Stomach (tissue), 9 donors: ENCODE measurements around the gene ATOH8. TPM values are rescaled to one million over a fixed set of nuclear protein-coding genes. Genes with fewer than 3 reads are reported as not detected.

Experiments used
- DNase-seq, 2 donors: peaks; one replicate each; pipeline versions ENCODE4 v3.0.0 to v3.0.0-alpha.2; 2013 to 2019
- H3K27ac ChIP-seq, 5 donors: fragments of 200-600 bp in 4 of 5; sonication (generic) in 4 of 5; one replicate each; pipeline ENCODE4 v1.5.1; 2013 to 2019; ENCODE audit warnings: mild to moderate bottlenecking in 1 of 5, moderate library complexity in 1 of 5
- H3K27me3 ChIP-seq, 3 donors: fragments of 200-600 bp; sonication (generic); one replicate each; pipeline ENCODE4 v1.5.1; 2017 to 2019; ENCODE audit warnings: mixed run types in 1 of 3
- H3K36me3 ChIP-seq, 4 donors: fragments of 200-600 bp; sonication (generic); 1 replicate in 3 of 4; 2 replicates in 1 of 4; pipeline ENCODE4 v1.5.1; 2016 to 2019
- H3K4me1 ChIP-seq, 4 donors: fragments of 200-600 bp; sonication (generic); one replicate each; pipeline ENCODE4 v1.5.1; 2016 to 2019
- H3K4me3 ChIP-seq, 4 donors: fragments of 200-600 bp; sonication (generic) in 3 of 4; one replicate each; pipeline ENCODE4 v1.5.1; 2016 to 2019; ENCODE audit warnings: mild to moderate bottlenecking in 1 of 4
- H3K9me3 ChIP-seq, 4 donors: fragments of 200-600 bp; sonication (generic); one replicate each; pipeline ENCODE4 v1.5.1; 2016 to 2019
- CTCF ChIP-seq, 7 experiments: fragments of 450-650 bp in 4 of 7; fragments of 200-600 bp in 3 of 7; sonication (generic) in 3 of 7; IDR thresholded peaks; one replicate each; pipeline ENCODE4 v1.5.1; 2016 to 2019; ENCODE audit warnings: antibody characterized with exemption in 7 of 7, control low read depth in 2 of 7, mild to moderate bottlenecking in 1 of 7
- EP300 ChIP-seq: sonication (generic); formaldehyde crosslinking; IDR thresholded peaks from one replicate; pipeline ENCODE4 v1.6.1; 2017; ENCODE audit warnings: antibody characterized with exemption
- POLR2A ChIP-seq, 4 donors: fragments of 450-650 bp; IDR thresholded peaks; one replicate each; pipeline ENCODE4 v1.6.1; 2016; ENCODE audit warnings: antibody characterized with exemption in 4 of 4, control low read depth in 2 of 4, mild to moderate bottlenecking in 1 of 4, moderate library complexity in 1 of 4
- POLR2AphosphoS5 ChIP-seq, 3 donors: sonication (generic); formaldehyde crosslinking; IDR thresholded peaks; one replicate each; pipeline ENCODE4 v1.6.1; 2016; ENCODE audit warnings: antibody characterized with exemption in 3 of 3
- WGBS, 5 donors: extraction: QIAGEN DNeasy Blood & Tissue Kit in 3 of 5; methylation state at CpG; one replicate each; pipeline versions ENCODE4 v1.1.5 to v1.1.7; 2013 to 2018; 5-methylcytosine and 5-hydroxymethylcytosine counted together
- intact Hi-C: fragments of 100-400 bp; cut with DNase I; formaldehyde crosslinking; loops from one replicate; pipeline ENCODE4 v1.15.1; 2023; ENCODE audit warnings: low total_unique reads
- polyA plus RNA-seq, 3 donors: library from polyadenylated mRNA; stranded (reverse); fragments of 200-250 nt; gene quantifications; one replicate each; pipeline ENCODE4 v1.2.3, GENCODE V29; 2013
- total RNA-seq, 5 donors: library from RNA; depleted of rRNA; stranded (reverse); fragments of >200 nt; gene quantifications; one replicate each; pipeline versions ENCODE4 v1.1.0 to v1.2.3, GENCODE V29; 2014 to 2016
- donor health status: healthy with polysubstance abuse.
- donor health status: Bipolar disorder and iron deficiency.
- donor health status: healthy.

Gene ATOH8
- total and polyA plus RNA-seq, 8 donors = 2.3 to 23.2 (median 13.3) TPM

- H3K36me3 ChIP-seq = no peaks in the 10 kb centered on the region
- peaks cover 0 to 7% (median 0%) of the 10 kb centered on the region in 3 donors for H3K27me3 ChIP-seq
- H3K27ac ChIP-seq = peak overlapping the region in 1 of 5 donors; percentile 71
- peaks cover 0 to 7% (median 3%) of the 10 kb centered on the region in 4 donors for H3K9me3 ChIP-seq
- TF ChIP-seq POLR2AphosphoS5 (IDR thresholded peaks at IDR 0.05) = no peak
- no peak for TF ChIP-seq POLR2A (IDR thresholded peaks at IDR 0.05)
- TF ChIP-seq CTCF (IDR thresholded peaks at IDR 0.05) = no peak
- TF ChIP-seq EP300 = no peak
- WGBS, 5 donors = 84 to 92% (median 88%) methylated on average over 13 of the region's 13 CpGs
- intact Hi-C loops = no loop called here
- no peak for DNase-seq
- H3K4me1 ChIP-seq = peaks cover 32 to 55% (median 48%) of the 10 kb centered on the region in 4 donors
- H3K4me3 ChIP-seq = no peak overlapping the region
Observed at GRCh38 chr2:85797263-85797660, 43.5 kb downstream of the ATOH8 start.

GRCh38 chr2:85797921-85798320, 44.1 kb downstream of the ATOH8 start:
- DNase-seq = no peak
- no peak overlapping the region for H3K27ac ChIP-seq
- intact Hi-C loops = no loop called here
- no peak overlapping the region for H3K4me3 ChIP-seq
- 56 to 74% (median 67%) methylated on average over 6 of the region's 6 CpGs for WGBS, 5 donors
- no peaks in the 10 kb centered on the region for H3K36me3 ChIP-seq
- H3K27me3 ChIP-seq = peaks cover 0 to 7% (median 0%) of the 10 kb centered on the region in 3 donors
- H3K9me3 ChIP-seq = peaks cover 0 to 7% (median 3%) of the 10 kb centered on the region in 4 donors
- peaks cover 30 to 48% (median 41%) of the 10 kb centered on the region in 4 donors for H3K4me1 ChIP-seq
- TF ChIP-seq CTCF (IDR thresholded peaks at IDR 0.05) = peak in 3 of 7 experiments; percentile 23 to 58 (median 46)
- no peak for TF ChIP-seq EP300

- H3K27me3 ChIP-seq = peaks cover 0 to 7% (median 0%) of the 10 kb centered on the region in 3 donors
- intact Hi-C loops = no loop called here
- no peak for TF ChIP-seq POLR2A (IDR thresholded peaks at IDR 0.05)
- no peak for TF ChIP-seq EP300
- no peak for TF ChIP-seq POLR2AphosphoS5 (IDR thresholded peaks at IDR 0.05)
- no peak for TF ChIP-seq CTCF (IDR thresholded peaks at IDR 0.05)
- DNase-seq = peak in 1 of 2 donors; percentile 50
- H3K9me3 ChIP-seq = peaks cover 0 to 7% (median 3%) of the 10 kb centered on the region in 4 donors
- peaks cover 19 to 33% (median 27%) of the 10 kb centered on the region in 4 donors for H3K4me1 ChIP-seq
- 57 to 73% (median 65%) methylated on average over 7 to 11 of the region's 11 CpGs for WGBS, 5 donors
- no peaks in the 10 kb centered on the region for H3K36me3 ChIP-seq
- H3K27ac ChIP-seq = no peak overlapping the region
- H3K4me3 ChIP-seq = no peak overlapping the region
Observed at GRCh38 chr2:85799215-85799956, 45.6 kb downstream of the ATOH8 start.

GRCh38 chr2:85800586-85800985, 46.8 kb downstream of the ATOH8 start:
- Histone ChIP-seq H3K27ac (no peak overlapping the region), H3K9me3 (peaks cover 0 to 7% (median 3%) of the 10 kb centered on the region in 4 donors), H3K4me1 (peaks cover 7 to 27% (median 19%) of the 10 kb centered on the region in 4 donors), H3K27me3 (peaks cover 0 to 7% (median 0%) of the 10 kb centered on the region in 3 donors), H3K4me3 (no peak overlapping the region), H3K36me3 (no peaks in the 10 kb centered on the region)
- DNase-seq = no peak
- TF ChIP-seq EP300 (no peak), POLR2A (IDR thresholded peaks at IDR 0.05) (no peak), CTCF (IDR thresholded peaks at IDR 0.05) (no peak), POLR2AphosphoS5 (IDR thresholded peaks at IDR 0.05) (no peak)
- 77 to 100% (median 92%) methylated on average over 3 of the region's 3 CpGs for WGBS, 5 donors
- intact Hi-C loops = no loop called here
